Measurements from ENCODE around the gene ANKRD40. TPM values are rescaled to one million over a fixed set of nuclear protein-coding genes. Genes with fewer than 3 reads are reported as not detected.
A peak's percentile ranks its signal among the peaks of the same experiment; 100 is the strongest.

ANKRD40 gene
- total and polyA plus RNA-seq, 5 donors from 2014 or later: 3.8 to 24.0 (median 4.6) TPM

GRCh38 chr17:50661348-50661747, 46.4 kb downstream of the ANKRD40 start:
- H3K4me1 Mint-ChIP-seq: peaks cover 0 to 10% (median 9%) of the 10 kb centered on the region in 4 donors
- H3K27ac Mint-ChIP-seq: peak overlapping the region in 2 of 3 donors; percentile 56 to 75
- ATAC-seq (ENCODE audit: low read depth in 2 of 2) (no peak), DNase-seq (no peak)
- Histone ChIP-seq H3K36me3 (ENCODE audit: control insufficient read depth, insufficient read depth, low read length) (no peaks in the 10 kb centered on the region), H3K9me3 (ENCODE audit: control insufficient read depth in 2 of 2, low read length in 2 of 2) (no peaks in the 10 kb centered on the region), H3K27ac (ENCODE audit: insufficient read depth, low read length, poor library complexity, severe bottlenecking) (no peak overlapping the region), H3K4me3 (ENCODE audit: low read depth, low read length) (no peak overlapping the region), H3K27me3 (ENCODE audit: control insufficient read depth, insufficient read depth, low read length) (no peaks in the 10 kb centered on the region), H3K4me1 (ENCODE audit: control insufficient read depth, insufficient read depth, low read length, poor library complexity, severe bottlenecking) (no peaks in the 10 kb centered on the region)
- H3K4me3 Mint-ChIP-seq: no peak overlapping the region
- H3K36me3 Mint-ChIP-seq: no peaks in the 10 kb centered on the region
- no peaks in the 10 kb centered on the region for H3K27me3 Mint-ChIP-seq
- H3K9me3 Mint-ChIP-seq: no peaks in the 10 kb centered on the region

DNA sequence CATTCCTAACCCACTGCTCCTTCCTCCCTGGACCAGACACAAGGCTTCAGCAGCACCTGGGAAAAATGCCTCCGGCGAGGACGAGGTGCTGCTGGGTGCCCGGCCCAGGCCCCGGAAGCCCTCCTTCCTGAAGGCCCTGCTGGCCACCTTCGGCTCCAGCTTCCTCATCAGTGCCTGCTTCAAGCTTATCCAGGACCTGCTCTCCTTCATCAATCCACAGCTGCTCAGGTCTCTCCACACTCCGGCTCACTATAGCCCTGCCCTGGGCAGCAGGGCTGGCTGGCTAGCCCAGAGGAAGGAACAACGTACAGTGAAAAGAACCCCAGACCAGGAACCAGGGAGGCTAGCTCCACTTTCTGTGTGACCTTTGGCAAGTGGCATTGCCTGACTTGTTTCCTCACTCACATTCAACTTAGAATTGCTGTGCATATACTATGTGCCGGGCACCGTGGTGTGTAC, 46.8 kb downstream of the ANKRD40 start:
- no peaks in the 10 kb centered on the region for H3K27me3 ChIP-seq (ENCODE audit: control insufficient read depth, insufficient read depth, low read length)
- DNase-seq (no peak), ATAC-seq (ENCODE audit: low read depth in 2 of 2) (no peak)
- Mint-ChIP-seq H3K9me3 (no peaks in the 10 kb centered on the region), H3K27me3 (no peaks in the 10 kb centered on the region), H3K36me3 (no peaks in the 10 kb centered on the region), H3K4me3 (no peak overlapping the region), H3K27ac (peak overlapping the region; percentile 46 to 75 (median 56)), H3K4me1 (peaks cover 0 to 10% (median 9%) of the 10 kb centered on the region in 4 donors)
- no peaks in the 10 kb centered on the region for H3K4me1 ChIP-seq (ENCODE audit: control insufficient read depth, insufficient read depth, low read length, poor library complexity, severe bottlenecking)
- H3K27ac ChIP-seq (ENCODE audit: insufficient read depth, low read length, poor library complexity, severe bottlenecking): no peak overlapping the region
- H3K4me3 ChIP-seq (ENCODE audit: low read depth, low read length): no peak overlapping the region
- no peaks in the 10 kb centered on the region for H3K36me3 ChIP-seq (ENCODE audit: control insufficient read depth, insufficient read depth, low read length)
- no peaks in the 10 kb centered on the region for H3K9me3 ChIP-seq (ENCODE audit: control insufficient read depth in 2 of 2, low read length in 2 of 2)

GRCh38 chr17:50660042-50660886, 47.5 kb downstream of the ANKRD40 start:
- H3K27ac Mint-ChIP-seq: peak overlapping the region in 2 of 3 donors; percentile 46 to 56
- ATAC-seq (ENCODE audit: low read depth in 2 of 2): no peak

DNA sequence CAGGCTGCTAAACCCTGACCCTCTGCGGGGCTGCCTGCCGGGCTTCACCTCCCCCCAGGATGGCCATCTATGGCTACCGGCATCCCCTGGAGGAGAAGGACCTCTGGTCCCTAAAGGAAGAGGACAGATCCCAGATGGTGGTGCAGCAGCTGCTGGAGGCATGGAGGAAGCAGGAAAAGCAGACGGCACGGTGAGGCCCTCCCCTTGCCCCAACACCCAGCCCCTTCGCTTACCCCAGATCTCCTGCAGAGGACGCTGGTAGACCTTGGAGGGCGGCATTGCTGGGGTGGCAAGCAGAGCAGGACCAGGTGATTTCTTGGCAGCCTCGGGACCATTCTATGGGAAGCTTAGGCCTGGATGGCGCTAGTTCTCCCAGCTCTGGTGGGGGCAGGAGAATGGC, 48.5 kb downstream of the ANKRD40 start:
- no peak overlapping the region for H3K4me3 ChIP-seq (ENCODE audit: low read depth, low read length)

More at GRCh38 chr17:50660042-50660886, 47.5 kb downstream of the ANKRD40 start:
- no peaks in the 10 kb centered on the region for H3K9me3 Mint-ChIP-seq
- H3K9me3 ChIP-seq (ENCODE audit: control insufficient read depth in 2 of 2, low read length in 2 of 2): no peaks in the 10 kb centered on the region
- no peaks in the 10 kb centered on the region for H3K36me3 Mint-ChIP-seq
- peaks cover 1% of the 10 kb centered on the region for H3K27me3 Mint-ChIP-seq
- peaks cover 0 to 10% (median 9%) of the 10 kb centered on the region in 4 donors for H3K4me1 Mint-ChIP-seq
- no peak overlapping the region for H3K4me3 Mint-ChIP-seq
- H3K27me3 ChIP-seq (ENCODE audit: control insufficient read depth, insufficient read depth, low read length): no peaks in the 10 kb centered on the region
- H3K4me3 ChIP-seq (ENCODE audit: low read depth, low read length): no peak overlapping the region
- no peak for DNase-seq
- H3K36me3 ChIP-seq (ENCODE audit: control insufficient read depth, insufficient read depth, low read length): no peaks in the 10 kb centered on the region
- no peak overlapping the region for H3K27ac ChIP-seq (ENCODE audit: insufficient read depth, low read length, poor library complexity, severe bottlenecking)
- no peaks in the 10 kb centered on the region for H3K4me1 ChIP-seq (ENCODE audit: control insufficient read depth, insufficient read depth, low read length, poor library complexity, severe bottlenecking)

GRCh38 chr17:50658616-50659015, 49.1 kb downstream of the ANKRD40 start:
- H3K4me3 Mint-ChIP-seq: no peak overlapping the region
- no peaks in the 10 kb centered on the region for H3K9me3 Mint-ChIP-seq
- peaks cover 0 to 10% (median 8%) of the 10 kb centered on the region in 4 donors for H3K4me1 Mint-ChIP-seq
- no peak overlapping the region for H3K27ac ChIP-seq (ENCODE audit: insufficient read depth, low read length, poor library complexity, severe bottlenecking)
- no peak for DNase-seq
- no peak overlapping the region for H3K4me3 ChIP-seq (ENCODE audit: low read depth, low read length)
- H3K36me3 ChIP-seq (ENCODE audit: control insufficient read depth, insufficient read depth, low read length): no peaks in the 10 kb centered on the region
- no peaks in the 10 kb centered on the region for H3K27me3 ChIP-seq (ENCODE audit: control insufficient read depth, insufficient read depth, low read length)
- no peak for ATAC-seq (ENCODE audit: low read depth in 2 of 2)
- no peaks in the 10 kb centered on the region for H3K9me3 ChIP-seq (ENCODE audit: control insufficient read depth in 2 of 2, low read length in 2 of 2)
- no peak overlapping the region for H3K27ac Mint-ChIP-seq
- H3K27me3 Mint-ChIP-seq: peaks cover 4% of the 10 kb centered on the region
- H3K4me1 ChIP-seq (ENCODE audit: control insufficient read depth, insufficient read depth, low read length, poor library complexity, severe bottlenecking): no peaks in the 10 kb centered on the region
- H3K36me3 Mint-ChIP-seq: no peaks in the 10 kb centered on the region

More for the DNA sequence above, 48.5 kb downstream of the ANKRD40 start:
- no peak for ATAC-seq (ENCODE audit: low read depth in 2 of 2)
- Histone ChIP-seq H3K9me3 (ENCODE audit: control insufficient read depth in 2 of 2, low read length in 2 of 2) (no peaks in the 10 kb centered on the region), H3K27me3 (ENCODE audit: control insufficient read depth, insufficient read depth, low read length) (no peaks in the 10 kb centered on the region), H3K4me1 (ENCODE audit: control insufficient read depth, insufficient read depth, low read length, poor library complexity, severe bottlenecking) (no peaks in the 10 kb centered on the region), H3K36me3 (ENCODE audit: control insufficient read depth, insufficient read depth, low read length) (no peaks in the 10 kb centered on the region), H3K27ac (ENCODE audit: insufficient read depth, low read length, poor library complexity, severe bottlenecking) (no peak overlapping the region)
- Mint-ChIP-seq H3K9me3 (no peaks in the 10 kb centered on the region), H3K27me3 (peaks cover 4% of the 10 kb centered on the region), H3K36me3 (no peaks in the 10 kb centered on the region), H3K4me3 (no peak overlapping the region), H3K4me1 (peaks cover 0 to 10% (median 8%) of the 10 kb centered on the region in 4 donors), H3K27ac (no peak overlapping the region)
- DNase-seq: no peak

DNA sequence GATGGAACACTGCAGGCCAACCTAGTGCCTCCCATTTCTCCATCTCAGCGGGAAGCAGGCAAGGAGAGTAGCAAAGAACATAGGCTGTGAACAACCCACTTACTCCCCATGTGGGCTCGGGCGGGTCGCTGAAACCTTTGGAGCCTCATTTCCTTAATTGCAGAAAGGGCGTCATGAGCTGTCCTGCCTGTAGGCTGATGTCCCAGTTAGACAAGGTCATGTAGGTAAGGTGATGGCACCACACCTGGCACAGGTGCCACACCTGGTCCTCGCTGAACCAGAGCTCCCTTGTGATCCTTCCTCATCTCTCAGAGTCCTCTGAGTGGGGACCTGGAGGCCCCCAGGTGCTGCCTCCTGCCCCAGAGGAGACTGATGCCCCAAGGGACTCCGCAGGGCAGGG, 50.1 kb downstream of the ANKRD40 start:
- Histone ChIP-seq H3K4me1 (ENCODE audit: control insufficient read depth, insufficient read depth, low read length, poor library complexity, severe bottlenecking) (no peaks in the 10 kb centered on the region), H3K27ac (ENCODE audit: insufficient read depth, low read length, poor library complexity, severe bottlenecking) (no peak overlapping the region), H3K9me3 (ENCODE audit: control insufficient read depth in 2 of 2, low read length in 2 of 2) (peaks cover under 1 to 3% of the 10 kb centered on the region in 2 experiments), H3K36me3 (ENCODE audit: control insufficient read depth, insufficient read depth, low read length) (no peaks in the 10 kb centered on the region), H3K4me3 (ENCODE audit: low read depth, low read length) (no peak overlapping the region), H3K27me3 (ENCODE audit: control insufficient read depth, insufficient read depth, low read length) (no peaks in the 10 kb centered on the region)
- H3K27ac Mint-ChIP-seq: no peak overlapping the region
- ATAC-seq (ENCODE audit: low read depth in 2 of 2): no peak
- H3K4me1 Mint-ChIP-seq: peaks cover 0 to 10% (median 8%) of the 10 kb centered on the region in 4 donors
- peaks cover 4% of the 10 kb centered on the region for H3K27me3 Mint-ChIP-seq
- DNase-seq: no peak
- H3K9me3 Mint-ChIP-seq: no peaks in the 10 kb centered on the region
- no peak overlapping the region for H3K4me3 Mint-ChIP-seq
- no peaks in the 10 kb centered on the region for H3K36me3 Mint-ChIP-seq

GRCh38 chr17:50657054-50657453, 50.7 kb downstream of the ANKRD40 start:
- Histone ChIP-seq H3K9me3 (ENCODE audit: control insufficient read depth in 2 of 2, low read length in 2 of 2) (peaks cover 3 to 4% of the 10 kb centered on the region in 2 experiments), H3K27ac (ENCODE audit: insufficient read depth, low read length, poor library complexity, severe bottlenecking) (no peak overlapping the region), H3K27me3 (ENCODE audit: control insufficient read depth, insufficient read depth, low read length) (peaks cover 2% of the 10 kb centered on the region), H3K36me3 (ENCODE audit: control insufficient read depth, insufficient read depth, low read length) (no peaks in the 10 kb centered on the region), H3K4me1 (ENCODE audit: control insufficient read depth, insufficient read depth, low read length, poor library complexity, severe bottlenecking) (no peaks in the 10 kb centered on the region), H3K4me3 (ENCODE audit: low read depth, low read length) (no peak overlapping the region)
- ATAC-seq (ENCODE audit: low read depth in 2 of 2) (no peak), DNase-seq (no peak)
- no peak overlapping the region for H3K4me3 Mint-ChIP-seq
- peaks cover 0 to under 1% (median 0%) of the 10 kb centered on the region in 7 donors for H3K9me3 Mint-ChIP-seq
- H3K27me3 Mint-ChIP-seq: peaks cover 9% of the 10 kb centered on the region
- no peaks in the 10 kb centered on the region for H3K36me3 Mint-ChIP-seq
- H3K4me1 Mint-ChIP-seq: peaks cover 0 to 9% (median 8%) of the 10 kb centered on the region in 4 donors
- no peak overlapping the region for H3K27ac Mint-ChIP-seq
